ENCODE measurements around the gene PDILT.

- no peak for TF ChIP-seq CTCF (IDR thresholded peaks at IDR 0.05)
- no peak for TF ChIP-seq POLR2A (IDR thresholded peaks at IDR 0.05)
Observed at GRCh38 chr16:20401066-20401465, 3.5 kb downstream of the PDILT start.

All from uterus (tissue), 2 donors.